SK-N-SH (cell line): ENCODE results near the gene PSMC3. TPM values are rescaled to one million over a fixed set of nuclear protein-coding genes. Genes with fewer than 3 reads are reported as not detected.

Experiments
- CTCF ChIA-PET: fragments of 300-600, 350-600 bp; formaldehyde crosslinking; extraction: SDS; loops from one replicate; lab custom pipeline; 2021; lab: Yijun Ruan, JAX
- POLR2A ChIA-PET: fragments of 350-600 bp; sonication (Branson Sonifier 250); formaldehyde crosslinking; extraction: SDS; loops from one replicate; lab custom pipeline; 2020; ENCODE audit warnings: antibody characterized with exemption, inconsistent platforms; lab: Yijun Ruan, JAX
- DNase-seq: peaks from one replicate; pipeline ENCODE4 v3.0.0; 2012
- H2AFZ ChIP-seq: fragments of 200-600 bp; sonication (generic); 2 replicates; pipeline ENCODE4 v1.8.1; 2016; ENCODE audit warnings: antibody characterized with exemption, mild to moderate bottlenecking, low read depth
- H3F3A ChIP-seq: fragments of 200-600 bp; sonication (generic); replicated peaks from 2 replicates; pipeline ENCODE3; 2016; ENCODE audit warnings: antibody characterized with exemption, mild to moderate bottlenecking; ENCODE audit not compliant: insufficient read depth
- H3K27ac ChIP-seq, 2 experiments: fragments of 200-500 bp in 1 of 2; fragments of 200-600 bp in 1 of 2; sonication (Bioruptor generic) in 1 of 2; sonication (generic), shearing (Covaris generic) in 1 of 2; 2 replicates each; pipeline versions ENCODE4 v1.5.1 to v1.6.1; 2014 to 2016; ENCODE audit warnings: low read depth in 2 of 2, inconsistent platforms in 1 of 2, low read length in 1 of 2, mild to moderate bottlenecking in 1 of 2, mixed read lengths in 1 of 2
- H3K27me3 ChIP-seq: fragments of 200-600 bp; sonication (generic), shearing (Covaris generic); 2 replicates; pipeline ENCODE4 v1.6.1; 2016; ENCODE audit warnings: mixed run types; ENCODE audit not compliant: insufficient read depth
- H3K36me3 ChIP-seq, 2 experiments: fragments of 200-500 bp in 1 of 2; fragments of 200-600 bp in 1 of 2; sonication (Bioruptor generic) in 1 of 2; sonication (generic) in 1 of 2; replicated peaks in 1 of 2; 2 replicates each; pipeline versions ENCODE3 to v1.5.1; 2014 to 2016; ENCODE audit warnings: low read length in 1 of 2, mild to moderate bottlenecking in 1 of 2; ENCODE audit not compliant: insufficient read depth in 2 of 2, control insufficient read depth in 1 of 2
- H3K4me1 ChIP-seq, 2 experiments: fragments of 200-500 bp in 1 of 2; fragments of 200-600 bp in 1 of 2; sonication (Bioruptor generic) in 1 of 2; sonication (generic), shearing (Covaris generic) in 1 of 2; 2 replicates each; pipeline versions ENCODE4 v1.5.1 to v1.6.1; 2014 to 2016; ENCODE audit warnings: low read depth in 1 of 2, low read length in 1 of 2, mixed run types in 1 of 2; ENCODE audit not compliant: insufficient read depth in 2 of 2, control insufficient read depth in 1 of 2
- H3K4me2 ChIP-seq: fragments of 200-600 bp; sonication (generic), shearing (Covaris generic); 2 replicates; pipeline ENCODE4 v1.6.1; 2017; ENCODE audit warnings: mixed run types
- H3K4me3 ChIP-seq, 2 experiments: fragments of 200-500 bp in 1 of 2; fragments of 200-600 bp in 1 of 2; sonication (Bioruptor generic) in 1 of 2; sonication (generic), shearing (Covaris generic) in 1 of 2; 2 replicates each; pipeline versions ENCODE4 v1.5.1 to v1.8.1; 2014 to 2016; ENCODE audit warnings: low read depth in 2 of 2, inconsistent platforms in 1 of 2, low read length in 1 of 2, mild to moderate bottlenecking in 1 of 2, mixed read lengths in 1 of 2, moderate library complexity in 1 of 2
- H3K79me2 ChIP-seq: fragments of 200-600 bp; sonication (generic); 2 replicates; pipeline ENCODE4 v1.8.1; 2017; ENCODE audit warnings: mild to moderate bottlenecking; ENCODE audit not compliant: insufficient read depth
- H3K9ac ChIP-seq: fragments of 200-600 bp; sonication (generic); 2 replicates; pipeline ENCODE4 v1.6.1; 2017; ENCODE audit warnings: mixed run types
- H3K9me2 ChIP-seq: fragments of 200-600 bp; sonication (generic); 2 replicates; pipeline ENCODE4 v1.6.1; 2017; ENCODE audit warnings: mixed run types
- H3K9me3 ChIP-seq: fragments of 200-600 bp; sonication (generic); 2 replicates; pipeline ENCODE4 v1.6.1; 2017; ENCODE audit warnings: mixed run types, mild to moderate bottlenecking, moderate library complexity
- H4K20me1 ChIP-seq: fragments of 200-600 bp; sonication (generic); 2 replicates; pipeline ENCODE4 v1.6.1; 2017; ENCODE audit warnings: mild to moderate bottlenecking, mixed run types; ENCODE audit not compliant: insufficient read depth
- ELF1 ChIP-seq: IDR thresholded peaks from 2 replicates; pipeline ENCODE4 v1.4.0; 2012
- EP300 ChIP-seq, 2 experiments: IDR thresholded peaks; 2 replicates each; pipeline versions ENCODE4 v1.4.0 to v1.6.1; 2012; ENCODE audit warnings: borderline replicate concordance in 1 of 2, low read depth in 1 of 2, low read length in 1 of 2
- FOSL2 ChIP-seq: IDR thresholded peaks from 2 replicates; pipeline ENCODE4 v1.4.0; 2012; ENCODE audit warnings: low read depth, mild to moderate bottlenecking, moderate library complexity, borderline replicate concordance
- FOXJ3 ChIP-seq: sonication (generic); formaldehyde crosslinking; IDR thresholded peaks from 2 replicates; pipeline ENCODE4 v1.5.1; 2020; ENCODE audit warnings: mild to moderate bottlenecking, missing genetic modification reagents
- MEF2A ChIP-seq: IDR thresholded peaks from 2 replicates; pipeline ENCODE4 v1.4.0; 2012; ENCODE audit warnings: low read depth, borderline replicate concordance
- MXI1 ChIP-seq: IDR thresholded peaks from 2 replicates; pipeline ENCODE4 v1.6.1; 2012; ENCODE audit warnings: mild to moderate bottlenecking, low read depth, low read length, improper control_type of control experiment
- NRF1 ChIP-seq: IDR thresholded peaks from 2 replicates; pipeline ENCODE4 v1.6.1; 2012; ENCODE audit warnings: low read depth, mild to moderate bottlenecking, low read length
- RCOR1 ChIP-seq: fragments of 150-350 bp; IDR thresholded peaks from 2 replicates; pipeline ENCODE4 v1.6.1; 2017; ENCODE audit warnings: antibody characterized with exemption, low read length
- RFX5 ChIP-seq: IDR thresholded peaks from 2 replicates; pipeline ENCODE4 v1.6.1; 2012; ENCODE audit warnings: mild to moderate bottlenecking, improper control_type of control experiment, low read length
- SMC3 ChIP-seq: IDR thresholded peaks from 2 replicates; pipeline ENCODE4 v1.6.1; 2012; ENCODE audit warnings: low read depth, low read length, improper control_type of control experiment
- TCF12 ChIP-seq: IDR thresholded peaks from 2 replicates; pipeline ENCODE4 v1.4.0; 2012
- TEAD4 ChIP-seq: IDR thresholded peaks from 2 replicates; pipeline ENCODE4 v1.4.0; 2012; ENCODE audit warnings: mild to moderate bottlenecking, borderline replicate concordance; ENCODE audit not compliant: insufficient read depth
- YY1 ChIP-seq: IDR thresholded peaks from 2 replicates; pipeline ENCODE4 v1.4.0; 2012; ENCODE audit warnings: low read depth, mild to moderate bottlenecking
- WGBS: methylation state at CpG from one replicate; pipeline ENCODE4 v1.1.6; 2017; ENCODE audit warnings: low lambda C conversion rate; 5-methylcytosine and 5-hydroxymethylcytosine counted together
- polyA plus RNA-seq, 3 experiments: library from polyadenylated mRNA; depleted of rRNA; stranded (reverse); fragments of >200 nt; gene quantifications; 2 replicates each; pipeline ENCODE4 v1.2.3, GENCODE V29; 2012
- TF ChIP-seq, protein P1 (sequence below): fragments of 150-350 bp; IDR thresholded peaks from 2 replicates; pipeline ENCODE4 v1.6.1; 2016; ENCODE audit warnings: mild to moderate bottlenecking, low read depth, low read length
- TF ChIP-seq, protein P2 (sequence below): IDR thresholded peaks from 2 replicates; pipeline ENCODE4 v1.6.1; 2012; ENCODE audit warnings: mild to moderate bottlenecking, low read depth, low read length, moderate library complexity
- TF ChIP-seq, protein P3 (sequence below): IDR thresholded peaks from 2 replicates; pipeline ENCODE4 v1.4.0; 2012; ENCODE audit warnings: low read depth, borderline replicate concordance
- TF ChIP-seq, protein P4 (sequence below): IDR thresholded peaks from 2 replicates; pipeline ENCODE4; 2012

PSMC3 gene
- polyA plus RNA-seq, 1 of the 3 experiments (the other 2 are of a cell fraction): 184 TPM

DNA sequence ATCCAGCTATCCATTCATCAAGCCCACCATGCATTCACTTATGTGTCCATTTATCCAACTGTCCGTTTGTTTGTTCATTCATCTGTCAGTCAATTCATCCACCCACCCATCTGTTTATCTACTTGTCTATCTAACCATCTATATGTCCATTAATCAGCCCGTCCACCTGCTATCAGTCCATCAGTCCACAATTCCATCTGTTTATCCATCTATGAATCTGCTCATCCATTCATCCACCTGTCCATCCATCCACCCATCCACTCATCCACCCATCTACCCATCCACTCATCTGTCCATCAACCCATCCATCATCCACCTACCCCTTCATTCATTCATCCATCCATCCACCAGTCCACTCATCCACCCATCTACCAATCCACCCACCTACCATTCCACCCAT, 46.9 kb downstream of the PSMC3 start:
- CTCF ChIA-PET: interaction anchor here (0.6 to 1.6 kb wide), 3 partner anchors 13 to 32 kb away, joined by 3 to 7 read pairs (median 5); partner anchors contain the start of gene SLC39A13
- no peaks in the 10 kb centered on the region for H3K9me2 ChIP-seq
- no peak overlapping the region for H2AFZ ChIP-seq
- H3K9me3 ChIP-seq: no peaks in the 10 kb centered on the region
- DNase-seq: no peak
- POLR2A ChIA-PET: no interaction called here
- TF ChIP-seq TEAD4 (no peak), FOXJ3 (no peak), SMC3 (no peak), FOSL2 (no peak), ELF1 (no peak), MXI1 (no peak), YY1 (no peak)
- TF ChIP-seq, protein P1, sequence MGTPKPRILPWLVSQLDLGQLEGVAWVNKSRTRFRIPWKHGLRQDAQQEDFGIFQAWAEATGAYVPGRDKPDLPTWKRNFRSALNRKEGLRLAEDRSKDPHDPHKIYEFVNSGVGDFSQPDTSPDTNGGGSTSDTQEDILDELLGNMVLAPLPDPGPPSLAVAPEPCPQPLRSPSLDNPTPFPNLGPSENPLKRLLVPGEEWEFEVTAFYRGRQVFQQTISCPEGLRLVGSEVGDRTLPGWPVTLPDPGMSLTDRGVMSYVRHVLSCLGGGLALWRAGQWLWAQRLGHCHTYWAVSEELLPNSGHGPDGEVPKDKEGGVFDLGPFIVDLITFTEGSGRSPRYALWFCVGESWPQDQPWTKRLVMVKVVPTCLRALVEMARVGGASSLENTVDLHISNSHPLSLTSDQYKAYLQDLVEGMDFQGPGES: no peak
- 70% methylated on average over 2 of the region's 2 CpGs for WGBS
- H3K4me3 ChIP-seq: no peak overlapping the region
- H3K79me2 ChIP-seq: no peaks in the 10 kb centered on the region
- no peaks in the 10 kb centered on the region for H3K36me3 ChIP-seq
- H3K4me2 ChIP-seq: no peak overlapping the region
- no peaks in the 10 kb centered on the region for H3K27me3 ChIP-seq
- peaks cover 0 to 4% of the 10 kb centered on the region in 2 experiments; a peak in 1 of 4 replicates for H3K4me1 ChIP-seq
- H3K9ac ChIP-seq: no peak overlapping the region
- H3K27ac ChIP-seq: no peak overlapping the region
- no peaks in the 10 kb centered on the region for H4K20me1 ChIP-seq
- no peaks in the 10 kb centered on the region for H3F3A ChIP-seq

DNA sequence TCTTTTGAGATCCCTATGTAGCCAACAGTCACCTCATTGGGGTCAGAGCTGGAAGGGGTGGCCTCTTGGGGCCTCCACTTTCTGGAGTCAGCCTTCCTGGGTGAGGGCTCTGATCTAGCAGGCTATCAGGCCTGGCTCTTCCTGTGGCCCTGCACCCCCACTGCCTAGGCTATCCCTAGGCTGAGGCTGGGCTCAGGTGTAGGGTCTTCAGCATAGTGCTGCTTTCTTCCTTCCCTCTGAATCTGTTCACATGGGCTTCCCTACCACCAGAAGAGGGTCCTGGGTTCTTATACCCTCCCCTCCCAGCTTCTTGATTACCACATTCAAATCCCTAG, 47.4 kb downstream of the PSMC3 start:
- POLR2A ChIA-PET: no interaction called here

More for the DNA sequence above, 47.4 kb downstream of the PSMC3 start:
- Histone ChIP-seq H3K9ac (no peak overlapping the region), H3K79me2 (no peaks in the 10 kb centered on the region), H4K20me1 (no peaks in the 10 kb centered on the region), H3K36me3 (no peaks in the 10 kb centered on the region), H3K27ac (no peak overlapping the region), H3K9me2 (no peaks in the 10 kb centered on the region), H3K4me2 (no peak overlapping the region), H3K9me3 (no peaks in the 10 kb centered on the region), H3K27me3 (no peaks in the 10 kb centered on the region), H3K4me1 (peaks cover 0 to 4% of the 10 kb centered on the region in 2 experiments; a peak in 1 of 4 replicates), H3F3A (no peaks in the 10 kb centered on the region), H3K4me3 (no peak overlapping the region), H2AFZ (no peak overlapping the region)
- DNase-seq: no peak
- CTCF ChIA-PET: interaction anchor here (0.6 to 1.6 kb wide), 4 partner anchors 13 to 33 kb away, joined by 3 to 7 read pairs (median 4); partner anchors contain the start of gene SLC39A13
- TF ChIP-seq TCF12 (no peak), FOXJ3 (no peak), TEAD4 (no peak), YY1 (no peak), MEF2A (no peak), RCOR1 (no peak), RFX5 (no peak), ELF1 (no peak), EP300 (IDR thresholded peaks at IDR 0.05; ENCODE audit: borderline replicate concordance in 1 of 2, low read depth in 1 of 2, low read length in 1 of 2) (no peak), NRF1 (no peak)
- TF ChIP-seq, protein P2, sequence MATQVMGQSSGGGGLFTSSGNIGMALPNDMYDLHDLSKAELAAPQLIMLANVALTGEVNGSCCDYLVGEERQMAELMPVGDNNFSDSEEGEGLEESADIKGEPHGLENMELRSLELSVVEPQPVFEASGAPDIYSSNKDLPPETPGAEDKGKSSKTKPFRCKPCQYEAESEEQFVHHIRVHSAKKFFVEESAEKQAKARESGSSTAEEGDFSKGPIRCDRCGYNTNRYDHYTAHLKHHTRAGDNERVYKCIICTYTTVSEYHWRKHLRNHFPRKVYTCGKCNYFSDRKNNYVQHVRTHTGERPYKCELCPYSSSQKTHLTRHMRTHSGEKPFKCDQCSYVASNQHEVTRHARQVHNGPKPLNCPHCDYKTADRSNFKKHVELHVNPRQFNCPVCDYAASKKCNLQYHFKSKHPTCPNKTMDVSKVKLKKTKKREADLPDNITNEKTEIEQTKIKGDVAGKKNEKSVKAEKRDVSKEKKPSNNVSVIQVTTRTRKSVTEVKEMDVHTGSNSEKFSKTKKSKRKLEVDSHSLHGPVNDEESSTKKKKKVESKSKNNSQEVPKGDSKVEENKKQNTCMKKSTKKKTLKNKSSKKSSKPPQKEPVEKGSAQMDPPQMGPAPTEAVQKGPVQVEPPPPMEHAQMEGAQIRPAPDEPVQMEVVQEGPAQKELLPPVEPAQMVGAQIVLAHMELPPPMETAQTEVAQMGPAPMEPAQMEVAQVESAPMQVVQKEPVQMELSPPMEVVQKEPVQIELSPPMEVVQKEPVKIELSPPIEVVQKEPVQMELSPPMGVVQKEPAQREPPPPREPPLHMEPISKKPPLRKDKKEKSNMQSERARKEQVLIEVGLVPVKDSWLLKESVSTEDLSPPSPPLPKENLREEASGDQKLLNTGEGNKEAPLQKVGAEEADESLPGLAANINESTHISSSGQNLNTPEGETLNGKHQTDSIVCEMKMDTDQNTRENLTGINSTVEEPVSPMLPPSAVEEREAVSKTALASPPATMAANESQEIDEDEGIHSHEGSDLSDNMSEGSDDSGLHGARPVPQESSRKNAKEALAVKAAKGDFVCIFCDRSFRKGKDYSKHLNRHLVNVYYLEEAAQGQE: no peak
- TF ChIP-seq, protein P3, sequence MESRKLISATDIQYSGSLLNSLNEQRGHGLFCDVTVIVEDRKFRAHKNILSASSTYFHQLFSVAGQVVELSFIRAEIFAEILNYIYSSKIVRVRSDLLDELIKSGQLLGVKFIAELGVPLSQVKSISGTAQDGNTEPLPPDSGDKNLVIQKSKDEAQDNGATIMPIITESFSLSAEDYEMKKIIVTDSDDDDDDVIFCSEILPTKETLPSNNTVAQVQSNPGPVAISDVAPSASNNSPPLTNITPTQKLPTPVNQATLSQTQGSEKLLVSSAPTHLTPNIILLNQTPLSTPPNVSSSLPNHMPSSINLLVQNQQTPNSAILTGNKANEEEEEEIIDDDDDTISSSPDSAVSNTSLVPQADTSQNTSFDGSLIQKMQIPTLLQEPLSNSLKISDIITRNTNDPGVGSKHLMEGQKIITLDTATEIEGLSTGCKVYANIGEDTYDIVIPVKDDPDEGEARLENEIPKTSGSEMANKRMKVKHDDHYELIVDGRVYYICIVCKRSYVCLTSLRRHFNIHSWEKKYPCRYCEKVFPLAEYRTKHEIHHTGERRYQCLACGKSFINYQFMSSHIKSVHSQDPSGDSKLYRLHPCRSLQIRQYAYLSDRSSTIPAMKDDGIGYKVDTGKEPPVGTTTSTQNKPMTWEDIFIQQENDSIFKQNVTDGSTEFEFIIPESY: no peak
- TF ChIP-seq, protein P4, sequence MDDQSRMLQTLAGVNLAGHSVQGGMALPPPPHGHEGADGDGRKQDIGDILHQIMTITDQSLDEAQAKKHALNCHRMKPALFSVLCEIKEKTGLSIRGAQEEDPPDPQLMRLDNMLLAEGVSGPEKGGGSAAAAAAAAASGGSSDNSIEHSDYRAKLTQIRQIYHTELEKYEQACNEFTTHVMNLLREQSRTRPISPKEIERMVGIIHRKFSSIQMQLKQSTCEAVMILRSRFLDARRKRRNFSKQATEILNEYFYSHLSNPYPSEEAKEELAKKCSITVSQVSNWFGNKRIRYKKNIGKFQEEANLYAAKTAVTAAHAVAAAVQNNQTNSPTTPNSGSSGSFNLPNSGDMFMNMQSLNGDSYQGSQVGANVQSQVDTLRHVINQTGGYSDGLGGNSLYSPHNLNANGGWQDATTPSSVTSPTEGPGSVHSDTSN: no peak
